Measurements from ENCODE around the gene HUWE1.
"Not testable (repeated sequence)": the region's sequence is repeated elsewhere in the genome, so short reads cannot be mapped to it uniquely, and the experiment has no call there.

HUWE1 gene

GRCh38 chrX:53686151-53686885 lies at the start of gene HUWE1:
Gene HUWE1, minus strand, starts transcription at chrX:53686719. Its CDS starts 32,612 bp downstream, at chrX:53654107.
- Histone ChIP-seq H3K4me3 (ENCODE audit: low read length) (peak within 1 kb of the TSS; percentile 76), H3K9ac (ENCODE audit: low read length) (peak within 1 kb of the TSS; percentile 56), H3K4me1 (ENCODE audit: control insufficient read depth, insufficient read depth, low read length) (peaks cover 3% of the 10 kb centered on the region), H3K27me3 (ENCODE audit: control insufficient read depth, insufficient read depth, low read length) (peaks cover 6% of the 10 kb centered on the region), H3K36me3 (ENCODE audit: control insufficient read depth, insufficient read depth, low read length) (no peaks in the 10 kb centered on the region), H3K27ac (ENCODE audit: low read depth, low read length) (peak within 1 kb of the TSS; percentile 87)

- no peak overlapping the region for H3K27ac ChIP-seq (ENCODE audit: low read depth, low read length)
- H3K27me3 ChIP-seq (ENCODE audit: control insufficient read depth, insufficient read depth, low read length): peaks cover 4% of the 10 kb centered on the region
- no peak overlapping the region for H3K9ac ChIP-seq (ENCODE audit: low read length)
- H3K4me1 ChIP-seq (ENCODE audit: control insufficient read depth, insufficient read depth, low read length): no peaks in the 10 kb centered on the region
- H3K4me3 ChIP-seq (ENCODE audit: low read length): no peak overlapping the region
- H3K36me3 ChIP-seq (ENCODE audit: control insufficient read depth, insufficient read depth, low read length): no peaks in the 10 kb centered on the region
These were observed 46.3 kb upstream of the HUWE1 start for GRCh38 chrX:53732797-53733196.

GRCh38 chrX:53729751-53730150 lies 43.2 kb upstream of the HUWE1 start:
- no peaks in the 10 kb centered on the region for H3K36me3 ChIP-seq (ENCODE audit: control insufficient read depth, insufficient read depth, low read length)
- no peak overlapping the region for H3K4me3 ChIP-seq (ENCODE audit: low read length)
- H3K27me3 ChIP-seq (ENCODE audit: control insufficient read depth, insufficient read depth, low read length): peaks cover 4% of the 10 kb centered on the region
- H3K9ac ChIP-seq (ENCODE audit: low read length): no peak overlapping the region
- no peak overlapping the region for H3K27ac ChIP-seq (ENCODE audit: low read depth, low read length)
- no peaks in the 10 kb centered on the region for H3K4me1 ChIP-seq (ENCODE audit: control insufficient read depth, insufficient read depth, low read length)

- H3K4me1 ChIP-seq (ENCODE audit: control insufficient read depth, insufficient read depth, low read length): no peaks in the 10 kb centered on the region
- H3K27me3 ChIP-seq (ENCODE audit: control insufficient read depth, insufficient read depth, low read length): no peaks in the 10 kb centered on the region
- no peak overlapping the region for H3K9ac ChIP-seq (ENCODE audit: low read length)
These were observed 42.0 kb upstream of the HUWE1 start for GRCh38 chrX:53728506-53728905.

GRCh38 chrX:53724872-53725271 lies 38.4 kb upstream of the HUWE1 start:
- no peak overlapping the region for H3K27ac ChIP-seq (ENCODE audit: low read depth, low read length)

More at GRCh38 chrX:53728506-53728905, 42.0 kb upstream of the HUWE1 start:
- Histone ChIP-seq H3K27ac (ENCODE audit: low read depth, low read length) (no peak overlapping the region), H3K36me3 (ENCODE audit: control insufficient read depth, insufficient read depth, low read length) (no peaks in the 10 kb centered on the region), H3K4me3 (ENCODE audit: low read length) (no peak overlapping the region)

GRCh38 chrX:53723381-53723780 lies 36.9 kb upstream of the HUWE1 start:
- Histone ChIP-seq H3K36me3 (ENCODE audit: control insufficient read depth, insufficient read depth, low read length) (no peaks in the 10 kb centered on the region), H3K27ac (ENCODE audit: low read depth, low read length) (no peak overlapping the region), H3K27me3 (ENCODE audit: control insufficient read depth, insufficient read depth, low read length) (no peaks in the 10 kb centered on the region), H3K9ac (ENCODE audit: low read length) (no peak overlapping the region), H3K4me1 (ENCODE audit: control insufficient read depth, insufficient read depth, low read length) (no peaks in the 10 kb centered on the region), H3K4me3 (ENCODE audit: low read length) (no peak overlapping the region)

More at GRCh38 chrX:53724872-53725271, 38.4 kb upstream of the HUWE1 start:
- H3K36me3 ChIP-seq (ENCODE audit: control insufficient read depth, insufficient read depth, low read length): no peaks in the 10 kb centered on the region
- no peak overlapping the region for H3K9ac ChIP-seq (ENCODE audit: low read length)
- H3K27me3 ChIP-seq (ENCODE audit: control insufficient read depth, insufficient read depth, low read length): no peaks in the 10 kb centered on the region
- no peak overlapping the region for H3K4me3 ChIP-seq (ENCODE audit: low read length)
- H3K4me1 ChIP-seq (ENCODE audit: control insufficient read depth, insufficient read depth, low read length): no peaks in the 10 kb centered on the region

- H3K27ac ChIP-seq (ENCODE audit: low read depth, low read length); H3K4me1 ChIP-seq (ENCODE audit: control insufficient read depth, insufficient read depth, low read length); H3K9ac ChIP-seq (ENCODE audit: low read length); H3K4me3 ChIP-seq (ENCODE audit: low read length); H3K27me3 ChIP-seq (ENCODE audit: control insufficient read depth, insufficient read depth, low read length); H3K36me3 ChIP-seq (ENCODE audit: control insufficient read depth, insufficient read depth, low read length): not testable (repeated sequence)
These were observed 35.1 kb upstream of the HUWE1 start for GRCh38 chrX:53721610-53722009.

- not testable (repeated sequence) for H3K9ac ChIP-seq (ENCODE audit: low read length); H3K27ac ChIP-seq (ENCODE audit: low read depth, low read length); H3K36me3 ChIP-seq (ENCODE audit: control insufficient read depth, insufficient read depth, low read length); H3K4me3 ChIP-seq (ENCODE audit: low read length); H3K27me3 ChIP-seq (ENCODE audit: control insufficient read depth, insufficient read depth, low read length); H3K4me1 ChIP-seq (ENCODE audit: control insufficient read depth, insufficient read depth, low read length)
These were observed 33.1 kb upstream of the HUWE1 start for GRCh38 chrX:53719666-53720065.

- H3K4me1 ChIP-seq (ENCODE audit: control insufficient read depth, insufficient read depth, low read length): no peaks in the 10 kb centered on the region
- no peak overlapping the region for H3K4me3 ChIP-seq (ENCODE audit: low read length)
These were observed 31.6 kb upstream of the HUWE1 start for GRCh38 chrX:53718073-53718472.

GRCh38 chrX:53717205-53717604 lies 30.7 kb upstream of the HUWE1 start:
- no peaks in the 10 kb centered on the region for H3K27me3 ChIP-seq (ENCODE audit: control insufficient read depth, insufficient read depth, low read length)
- no peaks in the 10 kb centered on the region for H3K36me3 ChIP-seq (ENCODE audit: control insufficient read depth, insufficient read depth, low read length)
- no peak overlapping the region for H3K27ac ChIP-seq (ENCODE audit: low read depth, low read length)
- no peak overlapping the region for H3K9ac ChIP-seq (ENCODE audit: low read length)
- H3K4me1 ChIP-seq (ENCODE audit: control insufficient read depth, insufficient read depth, low read length): no peaks in the 10 kb centered on the region
- no peak overlapping the region for H3K4me3 ChIP-seq (ENCODE audit: low read length)

More at GRCh38 chrX:53718073-53718472, 31.6 kb upstream of the HUWE1 start:
- H3K36me3 ChIP-seq (ENCODE audit: control insufficient read depth, insufficient read depth, low read length): no peaks in the 10 kb centered on the region
- H3K9ac ChIP-seq (ENCODE audit: low read length): no peak overlapping the region
- H3K27me3 ChIP-seq (ENCODE audit: control insufficient read depth, insufficient read depth, low read length): no peaks in the 10 kb centered on the region
- no peak overlapping the region for H3K27ac ChIP-seq (ENCODE audit: low read depth, low read length)

- H3K27me3 ChIP-seq (ENCODE audit: control insufficient read depth, insufficient read depth, low read length): no peaks in the 10 kb centered on the region
- no peak overlapping the region for H3K9ac ChIP-seq (ENCODE audit: low read length)
- H3K27ac ChIP-seq (ENCODE audit: low read depth, low read length): no peak overlapping the region
- H3K4me3 ChIP-seq (ENCODE audit: low read length): no peak overlapping the region
- H3K4me1 ChIP-seq (ENCODE audit: control insufficient read depth, insufficient read depth, low read length): no peaks in the 10 kb centered on the region
- no peaks in the 10 kb centered on the region for H3K36me3 ChIP-seq (ENCODE audit: control insufficient read depth, insufficient read depth, low read length)
These were observed 30.0 kb upstream of the HUWE1 start for GRCh38 chrX:53716328-53717088.

GRCh38 chrX:53715346-53715924 lies 28.9 kb upstream of the HUWE1 start:
- Histone ChIP-seq H3K27me3 (ENCODE audit: control insufficient read depth, insufficient read depth, low read length) (no peaks in the 10 kb centered on the region), H3K9ac (ENCODE audit: low read length) (no peak overlapping the region), H3K36me3 (ENCODE audit: control insufficient read depth, insufficient read depth, low read length) (no peaks in the 10 kb centered on the region), H3K4me1 (ENCODE audit: control insufficient read depth, insufficient read depth, low read length) (no peaks in the 10 kb centered on the region), H3K27ac (ENCODE audit: low read depth, low read length) (no peak overlapping the region), H3K4me3 (ENCODE audit: low read length) (no peak overlapping the region)

All from rectal smooth muscle tissue (tissue), 1 donor.